GM18507 (cell line): Measurements from ENCODE around the gene SLC25A39.
"Not testable (repeated sequence)": the region's sequence is repeated elsewhere in the genome, so short reads cannot be mapped to it uniquely, and the experiment has no call there.

ENCODE experiments used
- DNase-seq: peaks from one replicate; pipeline ENCODE4 v3.0.0; 2011; ENCODE audit warnings: low read depth; ENCODE audit not compliant: insufficient read length; ENCODE audit errors: extremely low spot score
- FAIRE-seq: peaks from 2 replicates; lab custom pipeline; 2011; peaks lifted over from hg19 to GRCh38; lab: Jason Lieb, UNC

SLC25A39 gene

DNA sequence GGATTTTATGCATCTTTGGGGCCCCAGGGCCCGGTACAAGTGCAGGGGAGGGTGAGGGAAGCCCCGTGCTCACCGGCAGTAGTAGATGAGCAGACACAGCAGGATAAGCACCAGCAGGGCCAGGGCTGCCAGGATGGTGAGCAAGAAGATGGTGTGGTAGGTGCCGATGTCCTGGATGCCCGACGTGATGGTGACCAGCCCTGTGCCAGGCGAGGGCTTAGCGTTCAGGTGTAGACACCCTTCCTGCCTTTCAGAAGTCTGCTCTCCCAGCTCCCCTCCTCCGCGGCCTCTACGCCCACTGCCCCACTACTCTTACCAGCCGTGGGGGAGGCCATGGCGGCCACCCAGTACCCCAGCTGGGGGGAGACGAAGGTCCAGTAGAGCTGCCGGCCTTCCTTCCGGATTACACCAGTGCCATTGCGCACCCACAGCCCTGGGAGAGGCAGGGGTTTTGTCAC is 31.0 kb upstream of the SLC25A39 start:
- DNase-seq (no peak), FAIRE-seq (no peak)

DNA sequence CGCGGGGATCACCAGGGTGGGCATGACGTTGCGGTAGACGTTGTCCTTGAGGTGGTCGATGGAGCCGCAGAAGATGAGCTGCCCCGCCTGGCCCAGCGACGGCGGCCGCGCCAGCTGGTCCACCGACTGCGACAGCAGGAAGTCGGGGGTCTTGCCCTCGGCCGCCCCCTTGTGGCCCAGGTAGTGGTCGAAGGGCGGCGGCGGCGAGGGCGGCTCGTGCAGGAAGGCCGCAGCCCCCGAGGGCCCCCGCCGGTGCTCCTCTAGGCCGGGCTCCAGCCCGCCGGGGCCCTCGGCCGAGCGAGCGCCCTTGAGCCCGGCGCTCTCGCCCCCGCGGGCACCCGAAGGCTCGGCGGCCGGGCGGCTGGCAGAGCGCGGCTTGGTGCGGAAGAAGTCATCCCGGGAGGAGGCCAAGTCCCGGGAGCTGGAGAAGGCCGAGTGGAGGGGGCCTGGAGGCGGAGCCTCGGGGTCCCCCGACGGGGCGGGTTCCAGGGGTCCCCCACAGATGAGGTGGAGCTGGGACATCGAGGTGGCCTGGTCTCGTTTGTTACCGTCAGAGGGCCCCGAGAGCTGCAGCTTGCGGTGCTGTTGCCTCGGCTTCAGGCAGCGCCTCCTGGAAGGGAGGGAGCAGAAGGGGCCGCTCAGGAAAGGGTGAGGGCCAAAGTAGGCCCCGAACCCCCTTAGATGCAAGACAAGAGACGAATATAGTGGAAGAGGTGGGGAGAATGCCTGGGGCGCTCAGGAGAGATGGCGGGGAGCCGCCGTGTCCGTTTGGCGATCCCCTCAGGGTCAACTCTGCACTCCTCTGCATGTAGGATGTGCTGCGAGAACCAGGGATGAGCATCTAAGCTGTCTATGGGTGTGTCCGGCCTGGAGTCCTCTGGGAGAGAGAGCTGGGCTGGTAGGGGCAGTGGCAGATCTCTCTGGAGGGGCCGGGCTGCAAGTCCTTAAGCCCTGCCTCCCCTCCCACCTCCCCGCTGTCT is 30.2 kb upstream of the SLC25A39 start:
- peak; percentile 47 for FAIRE-seq
- DNase-seq: peak; percentile 65

DNA sequence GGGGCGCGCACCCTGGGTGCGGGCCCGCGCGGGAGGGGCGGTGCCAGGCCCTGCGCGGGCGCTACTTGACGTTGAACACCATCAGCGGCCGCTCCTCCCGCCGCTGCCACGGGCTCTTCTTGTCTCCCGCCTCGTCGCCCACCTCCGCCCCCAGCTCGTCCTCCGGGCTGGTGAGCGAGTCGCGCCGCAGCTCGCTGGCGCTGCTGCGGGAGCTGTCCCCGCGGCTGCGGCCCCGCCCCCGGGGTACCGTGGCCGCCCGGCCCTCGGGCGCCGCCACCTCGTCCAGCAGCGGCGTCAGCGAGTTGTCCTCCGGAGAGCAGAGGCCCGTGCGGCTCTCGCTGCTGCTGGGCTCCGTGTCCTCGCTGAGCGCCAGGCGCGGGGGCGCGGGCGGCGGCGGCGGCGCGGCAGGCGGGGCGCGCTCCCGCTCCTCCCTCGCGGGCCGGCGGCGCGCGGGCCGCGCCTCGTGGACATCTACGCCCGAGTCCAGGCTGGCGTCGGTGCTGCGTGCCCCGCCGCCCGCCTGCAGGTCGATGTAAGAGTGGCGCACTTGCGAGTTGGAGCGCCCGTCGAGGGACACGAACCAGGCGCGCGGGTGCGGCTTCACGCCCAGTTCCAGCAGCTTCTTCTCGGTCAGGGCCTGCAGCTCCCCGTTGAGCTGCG is 29.2 kb upstream of the SLC25A39 start:
- FAIRE-seq (no peak), DNase-seq (no peak)

DNA sequence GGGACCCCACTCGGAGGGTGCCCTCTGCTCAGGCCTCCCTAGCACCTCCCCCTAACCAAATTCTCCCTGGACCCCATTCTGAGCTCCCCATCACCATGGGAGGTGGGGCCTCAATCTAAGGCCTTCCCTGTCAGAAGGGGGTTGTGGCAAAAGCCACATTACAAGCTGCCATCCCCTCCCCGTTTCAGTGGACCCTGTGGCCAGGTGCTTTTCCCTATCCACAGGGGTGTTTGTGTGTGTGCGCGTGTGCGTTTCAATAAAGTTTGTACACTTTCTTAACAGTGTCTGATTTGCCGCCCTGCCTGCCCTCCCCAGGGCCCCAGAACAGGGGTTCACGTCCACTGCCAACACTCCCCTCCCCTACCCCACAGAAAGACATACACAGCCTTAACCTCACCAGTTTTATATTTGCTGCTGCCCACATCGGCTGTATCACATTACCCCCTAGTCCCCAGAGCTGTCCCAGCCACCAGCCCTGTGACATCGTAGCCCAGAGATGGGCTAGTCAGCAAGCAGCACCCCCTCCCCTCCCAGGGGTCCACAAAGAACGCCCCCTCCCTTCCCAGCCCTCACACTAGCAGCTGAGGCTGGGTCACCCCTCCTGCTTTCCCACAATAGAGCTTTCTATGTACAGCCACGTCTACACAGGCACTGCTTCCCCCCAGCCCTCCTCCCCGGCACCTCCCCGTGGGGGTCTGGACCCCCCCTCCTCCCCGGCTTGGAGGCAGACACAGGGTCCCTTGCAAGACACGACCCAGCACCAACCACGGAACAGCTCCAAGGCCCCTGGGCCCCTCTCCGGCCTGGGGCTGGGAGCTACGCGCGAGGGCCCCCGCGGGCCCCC is 28.4 kb upstream of the SLC25A39 start:
- FAIRE-seq (no peak), DNase-seq (no peak)

DNA sequence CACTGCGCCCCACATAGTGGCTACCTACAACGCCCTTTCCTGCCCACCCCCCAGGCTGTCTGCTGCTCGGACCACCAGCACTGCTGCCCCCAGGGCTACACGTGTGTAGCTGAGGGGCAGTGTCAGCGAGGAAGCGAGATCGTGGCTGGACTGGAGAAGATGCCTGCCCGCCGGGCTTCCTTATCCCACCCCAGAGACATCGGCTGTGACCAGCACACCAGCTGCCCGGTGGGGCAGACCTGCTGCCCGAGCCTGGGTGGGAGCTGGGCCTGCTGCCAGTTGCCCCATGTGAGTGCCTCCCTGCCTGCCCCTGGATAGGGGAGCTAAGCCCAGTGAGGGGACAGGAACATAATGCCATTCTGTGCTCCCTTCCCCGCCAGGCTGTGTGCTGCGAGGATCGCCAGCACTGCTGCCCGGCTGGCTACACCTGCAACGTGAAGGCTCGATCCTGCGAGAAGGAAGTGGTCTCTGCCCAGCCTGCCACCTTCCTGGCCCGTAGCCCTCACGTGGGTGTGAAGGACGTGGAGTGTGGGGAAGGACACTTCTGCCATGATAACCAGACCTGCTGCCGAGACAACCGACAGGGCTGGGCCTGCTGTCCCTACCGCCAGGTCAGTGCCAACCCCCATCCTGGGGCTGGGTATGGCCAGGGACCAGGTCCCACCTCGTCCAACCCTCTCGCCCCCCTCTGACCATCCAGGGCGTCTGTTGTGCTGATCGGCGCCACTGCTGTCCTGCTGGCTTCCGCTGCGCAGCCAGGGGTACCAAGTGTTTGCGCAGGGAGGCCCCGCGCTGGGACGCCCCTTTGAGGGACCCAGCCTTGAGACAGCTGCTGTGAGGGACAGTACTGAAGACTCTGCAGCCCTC is 27.6 kb upstream of the SLC25A39 start:
- DNase-seq (no peak), FAIRE-seq (no peak)

DNA sequence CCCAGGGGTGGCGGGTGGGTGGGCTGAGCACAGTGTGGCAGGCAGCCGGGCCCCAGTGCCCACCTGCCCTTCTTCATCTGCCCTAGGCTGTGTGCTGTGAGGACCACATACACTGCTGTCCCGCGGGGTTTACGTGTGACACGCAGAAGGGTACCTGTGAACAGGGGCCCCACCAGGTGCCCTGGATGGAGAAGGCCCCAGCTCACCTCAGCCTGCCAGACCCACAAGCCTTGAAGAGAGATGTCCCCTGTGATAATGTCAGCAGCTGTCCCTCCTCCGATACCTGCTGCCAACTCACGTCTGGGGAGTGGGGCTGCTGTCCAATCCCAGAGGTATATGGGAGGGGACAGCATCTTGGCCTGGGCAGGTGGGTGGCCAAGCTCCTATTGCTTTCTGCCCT is 26.8 kb upstream of the SLC25A39 start:
- DNase-seq (no peak), FAIRE-seq (no peak)

DNA sequence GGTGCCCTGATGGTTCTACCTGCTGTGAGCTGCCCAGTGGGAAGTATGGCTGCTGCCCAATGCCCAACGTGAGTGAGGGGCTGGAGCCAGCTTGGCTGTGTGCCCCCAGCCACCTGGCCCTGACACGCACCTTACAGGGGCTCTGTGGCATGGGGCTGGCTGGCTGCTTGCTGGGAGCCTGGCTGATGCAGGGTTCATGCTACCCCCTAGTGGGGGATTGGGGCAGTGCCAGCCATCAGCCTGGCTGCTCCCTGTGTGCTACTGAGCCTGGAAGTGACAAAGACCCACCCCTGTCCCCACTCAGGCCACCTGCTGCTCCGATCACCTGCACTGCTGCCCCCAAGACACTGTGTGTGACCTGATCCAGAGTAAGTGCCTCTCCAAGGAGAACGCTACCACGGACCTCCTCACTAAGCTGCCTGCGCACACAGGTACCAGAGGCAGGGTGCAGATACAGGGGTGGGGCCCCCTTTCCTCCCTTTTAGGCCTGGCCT is 26.2 kb upstream of the SLC25A39 start:
- FAIRE-seq (peak; percentile 90), DNase-seq (peak; percentile 67)

DNA sequence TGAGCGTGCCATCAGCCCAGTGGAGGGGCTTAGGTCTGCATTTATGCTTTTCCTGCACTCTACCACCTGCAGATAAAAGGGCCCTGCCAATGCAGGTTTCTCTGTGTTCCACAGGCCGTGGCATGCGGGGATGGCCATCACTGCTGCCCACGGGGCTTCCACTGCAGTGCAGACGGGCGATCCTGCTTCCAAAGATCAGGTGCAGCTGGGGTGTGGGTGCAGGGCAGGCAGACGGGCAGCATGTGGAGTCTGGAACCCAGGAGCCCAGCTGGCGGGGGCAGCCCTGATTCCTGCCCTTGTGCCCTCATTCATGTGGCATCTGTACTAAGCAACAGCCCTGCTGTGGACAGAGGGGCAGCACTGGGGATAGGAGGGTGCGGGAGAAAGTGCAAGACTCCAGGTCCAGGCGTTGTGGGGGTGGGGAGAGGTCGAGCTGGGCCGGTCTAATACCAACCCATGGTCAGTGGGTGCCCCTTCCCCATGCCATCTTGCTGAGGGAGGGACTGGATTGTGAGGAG is 25.0 kb upstream of the SLC25A39 start:
- no peak for FAIRE-seq

DNA sequence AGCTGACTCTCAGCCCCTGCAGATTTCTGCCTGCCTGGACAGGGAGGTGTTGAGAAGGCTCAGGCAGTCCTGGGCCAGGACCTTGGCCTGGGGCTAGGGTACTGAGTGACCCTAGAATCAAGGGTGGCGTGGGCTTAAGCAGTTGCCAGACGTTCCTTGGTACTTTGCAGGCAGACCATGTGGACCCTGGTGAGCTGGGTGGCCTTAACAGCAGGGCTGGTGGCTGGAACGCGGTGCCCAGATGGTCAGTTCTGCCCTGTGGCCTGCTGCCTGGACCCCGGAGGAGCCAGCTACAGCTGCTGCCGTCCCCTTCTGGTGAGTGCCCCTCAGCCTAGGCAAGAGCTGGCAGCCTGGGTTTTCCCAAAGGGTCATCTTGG is 24.4 kb upstream of the SLC25A39 start:
- DNase-seq (no peak), FAIRE-seq (no peak)

More for the DNA sequence above, 25.0 kb upstream of the SLC25A39 start:
- DNase-seq: no peak

DNA sequence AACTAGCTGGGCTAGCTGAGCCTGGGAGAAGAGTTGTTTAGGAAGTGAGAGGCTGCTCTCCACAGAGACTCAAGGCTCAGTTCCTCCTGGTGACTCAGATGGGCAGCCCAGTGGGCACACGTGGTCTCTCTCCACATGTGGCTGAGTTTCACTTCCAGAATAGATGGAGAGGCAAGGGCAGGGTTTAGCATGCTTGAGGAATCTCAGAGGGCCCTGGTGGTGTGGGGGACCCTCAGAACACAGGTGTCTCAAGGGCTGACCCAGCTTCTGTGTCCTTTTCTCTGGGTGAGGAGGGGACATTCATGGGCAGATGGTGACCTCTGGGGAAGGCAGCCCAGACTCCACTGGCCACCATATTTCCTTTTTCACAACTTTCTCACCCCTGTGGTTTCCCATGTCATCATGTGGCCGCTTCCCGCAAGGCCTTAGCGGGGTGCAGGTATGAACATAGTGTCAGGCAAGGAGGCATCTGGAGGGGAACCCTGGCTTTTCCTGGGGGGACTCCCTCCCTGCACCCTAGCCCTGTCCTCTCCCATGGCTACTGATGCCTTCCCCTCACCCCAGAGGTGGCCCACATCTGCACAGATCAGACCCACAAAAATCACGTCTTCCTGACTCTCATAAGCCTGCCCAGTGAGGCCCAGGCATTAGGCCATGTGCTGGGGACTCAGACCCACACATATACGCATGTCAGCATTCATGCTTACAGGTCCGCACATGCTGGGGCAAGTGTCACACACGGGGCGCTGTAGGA is 23.8 kb upstream of the SLC25A39 start:
- DNase-seq: peak; percentile 74
- FAIRE-seq: peak; percentile 93

DNA sequence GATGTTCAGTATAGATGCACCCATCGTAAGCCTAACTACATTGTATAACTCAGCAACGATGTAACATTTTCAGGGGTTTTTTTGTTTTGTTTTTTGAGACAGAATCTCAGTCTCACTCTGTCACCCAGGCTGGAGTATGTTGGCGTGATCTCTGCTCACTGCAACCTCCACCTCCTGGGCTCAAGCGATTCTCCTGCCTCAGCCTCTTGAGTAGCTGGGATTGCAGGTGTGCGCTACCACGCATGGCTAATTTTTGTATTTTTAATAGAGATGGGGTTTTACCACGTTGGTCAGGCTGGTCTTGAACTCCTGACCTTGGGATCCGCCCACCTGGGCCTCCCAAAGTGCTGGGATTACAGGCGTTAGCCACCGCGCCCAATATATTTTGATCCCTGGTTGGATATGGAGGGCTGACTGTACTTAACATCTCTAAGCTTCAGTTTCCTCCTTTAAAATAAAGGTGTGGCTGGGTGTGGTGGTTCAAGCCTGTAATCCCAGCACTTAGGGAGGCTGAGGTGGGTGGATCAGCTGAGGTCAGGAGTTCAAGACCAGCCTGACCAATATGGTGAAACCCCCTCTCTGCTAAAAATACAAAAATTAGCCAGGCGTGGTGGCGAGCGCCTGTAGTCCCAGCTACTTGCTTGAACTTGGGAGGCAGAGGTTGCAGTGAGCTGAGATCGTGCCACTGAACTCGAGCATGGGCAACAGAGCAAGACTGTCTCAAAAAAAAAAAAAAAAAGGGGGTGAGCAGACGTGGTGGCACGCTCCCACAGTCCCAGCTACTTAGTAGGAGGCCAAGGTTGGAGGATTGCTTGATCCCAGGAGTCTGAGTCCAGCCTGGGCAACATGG is 22.8 kb upstream of the SLC25A39 start:
- FAIRE-seq: peak; percentile 84
- not testable (repeated sequence) for DNase-seq

DNA sequence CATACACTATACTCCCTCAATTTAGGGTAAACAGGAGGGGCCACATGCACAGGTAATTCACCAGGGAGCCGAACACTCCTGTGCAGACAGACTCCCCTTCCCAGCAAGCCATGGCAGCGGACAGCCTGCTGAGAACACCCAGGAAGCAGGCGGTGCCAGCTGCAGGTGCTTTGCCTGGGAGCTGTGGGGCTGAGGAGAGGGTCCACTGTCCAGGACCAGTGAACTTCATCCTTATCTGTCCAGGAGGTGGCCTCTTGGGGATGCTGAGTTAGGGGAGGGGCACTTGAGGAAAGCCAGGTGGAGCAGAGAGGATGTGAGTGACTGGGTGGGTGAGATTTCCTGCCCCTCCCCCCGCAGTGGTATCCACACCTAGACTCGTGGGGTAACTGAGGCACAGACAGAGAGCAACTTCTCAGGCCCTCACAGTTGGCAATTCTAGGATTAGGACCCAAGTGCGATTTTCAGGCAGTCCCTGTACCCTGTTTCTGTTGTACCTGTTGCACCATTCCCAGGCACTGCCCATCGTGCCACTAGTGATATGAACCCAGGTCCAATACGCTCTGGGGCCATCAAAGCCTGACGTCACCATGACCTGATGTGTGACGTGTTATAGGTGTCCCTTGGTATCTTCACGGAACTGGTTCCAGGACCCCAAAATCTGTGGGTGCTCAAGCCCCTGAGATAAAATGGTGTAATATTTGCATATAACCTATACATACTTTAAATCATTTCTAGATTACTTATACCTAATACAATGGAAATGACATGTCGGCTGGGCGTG is 21.6 kb upstream of the SLC25A39 start:
- FAIRE-seq: no peak
- no peak for DNase-seq

DNA sequence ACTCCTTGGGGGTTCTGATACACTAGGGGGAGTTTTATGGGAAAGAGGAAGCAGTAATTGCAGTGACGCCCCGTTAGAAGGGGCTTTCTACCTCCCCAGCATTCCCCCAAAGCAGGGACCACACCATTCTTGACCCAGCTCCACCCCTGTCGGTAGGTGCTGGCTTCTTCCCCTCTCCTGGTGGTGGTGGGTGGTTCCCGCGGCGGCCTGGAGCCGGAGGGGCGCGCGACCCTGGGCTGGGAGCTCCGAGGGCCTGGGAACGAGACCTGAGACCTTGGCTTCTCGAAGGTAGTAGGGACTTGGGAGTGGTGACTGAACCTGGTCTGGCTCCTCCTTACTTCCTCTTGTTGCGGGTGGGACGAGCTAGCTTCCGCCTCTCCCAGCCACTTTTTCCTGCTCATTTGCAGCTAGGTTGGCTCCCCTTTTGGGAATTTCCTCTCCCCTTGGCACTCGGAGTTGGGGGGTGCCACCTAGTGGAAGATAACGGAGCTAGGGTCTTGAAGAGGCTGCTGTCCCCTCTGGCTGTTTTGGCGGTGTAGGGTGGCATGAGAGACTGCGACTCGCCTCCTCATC is 20.9 kb upstream of the SLC25A39 start:
- FAIRE-seq (peak; percentile 80), DNase-seq (no peak)

DNA sequence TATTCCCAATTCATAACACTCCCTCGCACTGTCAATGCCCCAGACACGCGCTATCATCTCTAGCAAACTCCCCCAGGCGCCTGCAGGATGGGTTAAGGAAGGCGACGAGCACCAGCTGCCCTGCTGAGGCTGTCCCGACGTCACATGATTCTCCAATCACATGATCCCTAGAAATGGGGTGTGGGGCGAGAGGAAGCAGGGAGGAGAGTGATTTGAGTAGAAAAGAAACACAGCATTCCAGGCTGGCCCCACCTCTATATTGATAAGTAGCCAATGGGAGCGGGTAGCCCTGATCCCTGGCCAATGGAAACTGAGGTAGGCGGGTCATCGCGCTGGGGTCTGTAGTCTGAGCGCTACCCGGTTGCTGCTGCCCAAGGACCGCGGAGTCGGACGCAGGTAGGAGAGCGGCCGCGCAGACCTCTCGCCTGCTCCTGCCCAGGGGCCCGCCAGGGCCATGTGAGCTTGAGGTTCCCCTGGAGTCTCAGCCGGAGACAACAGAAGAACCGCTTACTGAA is 20.4 kb upstream of the SLC25A39 start, which contains the start of gene GRN:
TSS of gene GRN (plus strand) at position 364 of the 515 bp plus-strand sequence. CDS start 3,863 bp downstream, outside the sequence.
- peak; percentile 95 for FAIRE-seq
- DNase-seq: peak; percentile 88

DNA sequence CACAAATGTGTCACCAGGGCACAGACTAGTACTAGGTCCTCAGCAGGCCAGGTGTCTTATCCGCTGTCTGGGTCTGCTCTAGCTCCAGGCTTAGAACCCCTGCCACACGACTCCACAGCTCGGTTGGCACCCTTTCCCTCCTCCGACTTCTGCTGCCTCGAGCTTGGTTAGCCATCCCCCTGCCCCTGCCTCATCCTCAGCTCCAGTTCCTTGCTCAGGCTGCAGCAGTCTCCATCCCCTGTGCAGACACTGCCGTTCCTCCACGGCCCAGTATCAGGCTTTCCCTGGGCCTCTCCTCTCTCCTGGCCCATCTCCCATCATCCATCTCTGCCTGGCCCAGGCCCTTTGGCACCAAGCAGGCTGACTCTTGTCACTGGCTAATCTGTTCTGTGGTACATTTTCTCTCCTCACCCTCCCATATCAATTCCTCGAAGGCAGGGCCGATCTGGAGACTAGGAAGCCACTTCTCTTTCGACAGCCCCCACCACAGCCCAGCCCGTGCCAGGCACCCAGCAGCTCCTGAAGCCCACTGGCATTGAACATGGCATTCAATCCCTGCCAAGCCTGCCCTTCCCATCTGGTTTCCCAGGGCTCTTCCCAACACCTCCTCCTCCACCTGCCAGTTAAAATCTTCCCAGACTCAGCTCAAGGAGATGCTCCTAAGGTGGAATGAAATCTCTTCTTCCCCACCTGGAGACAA is 19.0 kb upstream of the SLC25A39 start:
- FAIRE-seq (no peak), DNase-seq (no peak)
